HL-60 (cell line): ENCODE measurements around the gene ID2.

Experiments
- DNase-seq, 2 experiments: peaks; one replicate each; pipeline ENCODE4 v3.0.0-alpha.2; 2010 to 2020; ENCODE audit warnings: low read depth in 1 of 2, low spot score in 1 of 2
- H3K27ac ChIP-seq: fragments of 250-450 bp; sonication (Bioruptor Pico); replicated peaks from 2 replicates; pipeline ENCODE4 v1.5.1; 2020; ENCODE audit warnings: mild to moderate bottlenecking, moderate library complexity
- H3K27me3 ChIP-seq: fragments of 250-450 bp; sonication (Bioruptor Pico); 2 replicates; pipeline ENCODE4 v1.5.1; 2021; ENCODE audit warnings: mild to moderate bottlenecking, moderate library complexity; ENCODE audit not compliant: insufficient read depth, poor library complexity, severe bottlenecking
- H3K4me3 ChIP-seq: replicated peaks from 2 replicates; pipeline ENCODE4 v1.5.1; 2011; ENCODE audit warnings: mild to moderate bottlenecking, control low read depth, low read length; ENCODE audit not compliant: insufficient read depth
- CTCF ChIP-seq: IDR thresholded peaks from one replicate; pipeline ENCODE4 v1.5.1; 2011; ENCODE audit warnings: low read length, control low read depth, inconsistent platforms; ENCODE audit not compliant: insufficient read depth
- GABPA ChIP-seq: IDR thresholded peaks from 2 replicates; pipeline ENCODE4 v1.6.1; 2012; ENCODE audit warnings: low read depth
- POLR2AphosphoS5 ChIP-seq: IDR thresholded peaks from 2 replicates; pipeline ENCODE4 v1.6.1; 2012; ENCODE audit warnings: low read depth
- REST ChIP-seq: IDR thresholded peaks from 2 replicates; pipeline ENCODE4 v1.6.1; 2012; ENCODE audit warnings: low read depth; ENCODE audit not compliant: insufficient replicate concordance
- SPI1 ChIP-seq: IDR thresholded peaks from 2 replicates; pipeline ENCODE4 v1.6.1; 2012; ENCODE audit warnings: low read depth, mild to moderate bottlenecking, borderline replicate concordance

The ID2 gene

GRCh38 chr2:8653485-8653884 lies 28.4 kb upstream of the ID2 start:
- Histone ChIP-seq H3K27ac (no peak overlapping the region), H3K27me3 (no peaks in the 10 kb centered on the region), H3K4me3 (no peak overlapping the region)
- no peak for DNase-seq
- TF ChIP-seq GABPA = no peak
- no peak for TF ChIP-seq POLR2AphosphoS5
- no peak for TF ChIP-seq CTCF
- TF ChIP-seq REST = no peak
- TF ChIP-seq SPI1 = no peak

- Histone ChIP-seq H3K27ac (no peak overlapping the region), H3K4me3 (no peak overlapping the region), H3K27me3 (no peaks in the 10 kb centered on the region)
- TF ChIP-seq GABPA (no peak), CTCF (no peak), SPI1 (no peak), REST (no peak)
- DNase-seq = no peak
Measured at GRCh38 chr2:8654041-8654440, 27.8 kb upstream of the ID2 start.

- no peak for DNase-seq
- Histone ChIP-seq H3K27ac (no peak overlapping the region), H3K27me3 (no peaks in the 10 kb centered on the region), H3K4me3 (no peak overlapping the region)
- no peak for TF ChIP-seq GABPA
- no peak for TF ChIP-seq SPI1
- TF ChIP-seq POLR2AphosphoS5 = no peak
- TF ChIP-seq CTCF = no peak
- TF ChIP-seq REST = no peak
Measured at GRCh38 chr2:8654483-8654882, 27.4 kb upstream of the ID2 start.
